NCI-H1105 (cell line): ENCODE results near the gene NEURL1.
"Not testable (repeated sequence)": the region's sequence is repeated elsewhere in the genome, so short reads cannot be mapped to it uniquely, and the experiment has no call there.

Source experiments
- DNase-seq: peaks from one replicate; lab custom pipeline; 2025; lab: John Stamatoyannopoulos, UW

NEURL1 gene

DNA sequence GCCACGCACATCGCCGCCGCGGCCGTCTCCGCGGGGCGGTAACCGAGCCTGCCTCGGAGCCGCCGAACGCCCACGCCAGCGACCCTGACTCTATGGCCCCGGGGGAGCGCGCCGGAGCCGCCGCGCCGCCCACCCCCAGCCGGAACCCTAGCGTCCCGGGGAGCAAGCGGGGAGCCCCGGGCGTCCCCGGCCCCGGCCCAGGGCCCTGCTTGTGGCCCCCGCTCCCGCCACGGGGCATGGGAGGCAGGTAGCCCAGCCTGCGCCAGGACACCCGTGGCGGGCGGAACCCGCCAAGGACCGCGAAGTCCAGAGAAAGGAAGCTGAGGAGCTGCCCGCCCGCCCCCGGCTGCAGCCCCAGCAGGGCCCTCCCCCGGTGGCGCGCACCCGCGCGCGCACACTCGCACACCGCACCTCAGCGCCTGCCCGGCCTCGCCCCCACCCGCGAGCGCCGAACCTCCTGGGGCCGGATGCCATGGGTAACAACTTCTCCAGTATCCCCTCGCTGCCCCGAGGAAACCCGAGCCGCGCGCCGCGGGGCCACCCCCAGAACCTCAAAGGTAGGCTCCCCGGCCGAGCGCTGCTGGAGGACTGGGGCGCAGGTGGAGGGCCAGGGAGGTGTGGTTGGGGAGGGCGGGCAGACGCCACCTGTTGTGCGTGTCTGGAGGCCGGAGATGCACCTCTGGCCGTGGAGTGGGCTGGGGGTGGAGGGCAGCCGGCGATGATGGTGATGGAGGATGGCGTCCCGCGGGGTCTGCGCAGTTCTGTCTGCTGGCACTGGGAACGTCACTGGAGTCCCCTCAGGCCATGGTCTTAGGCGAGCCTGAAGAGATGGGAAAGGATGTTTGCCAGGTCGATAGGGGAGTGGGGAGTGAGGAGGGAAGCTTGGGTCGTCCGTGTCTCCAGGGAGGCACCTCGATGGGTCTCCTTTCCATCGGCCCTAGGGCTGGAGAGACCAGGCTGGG lies 692 bp downstream of the NEURL1 start:
- no peak for DNase-seq

GRCh38 chr10:103495321-103495720 lies 1.8 kb downstream of the NEURL1 start:
- DNase-seq = no peak

- DNase-seq = no peak
These were observed 3.8 kb downstream of the NEURL1 start for GRCh38 chr10:103497161-103497915.

- no peak for DNase-seq
These were observed 5.6 kb downstream of the NEURL1 start for GRCh38 chr10:103498936-103499638.

- no peak for DNase-seq
These were observed 6.4 kb downstream of the NEURL1 start for GRCh38 chr10:103499881-103500280.

- DNase-seq = no peak
These were observed 7.0 kb downstream of the NEURL1 start for GRCh38 chr10:103500481-103500880.

DNA sequence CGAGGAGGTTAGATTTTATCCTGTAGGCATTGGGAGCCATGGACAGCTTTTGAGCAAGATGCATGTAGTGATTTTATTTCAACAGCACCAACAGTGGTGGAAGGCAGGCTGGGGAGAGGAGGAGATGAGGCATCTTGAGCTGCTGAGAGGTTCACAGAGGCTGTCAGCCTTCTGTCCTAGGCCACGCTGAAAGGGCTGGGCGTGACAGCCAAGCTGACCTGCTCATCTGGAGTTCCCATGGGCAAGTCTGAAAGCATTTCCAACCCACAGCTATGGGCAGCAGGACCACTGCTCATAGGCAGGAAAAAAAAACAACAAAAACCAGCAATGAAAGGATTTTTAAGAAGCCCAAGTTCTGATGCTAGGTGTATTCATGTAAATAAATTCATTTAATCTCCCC lies 7.7 kb downstream of the NEURL1 start:
- DNase-seq = no peak

GRCh38 chr10:103502849-103503660 lies 9.6 kb downstream of the NEURL1 start:
- DNase-seq = no peak

DNA sequence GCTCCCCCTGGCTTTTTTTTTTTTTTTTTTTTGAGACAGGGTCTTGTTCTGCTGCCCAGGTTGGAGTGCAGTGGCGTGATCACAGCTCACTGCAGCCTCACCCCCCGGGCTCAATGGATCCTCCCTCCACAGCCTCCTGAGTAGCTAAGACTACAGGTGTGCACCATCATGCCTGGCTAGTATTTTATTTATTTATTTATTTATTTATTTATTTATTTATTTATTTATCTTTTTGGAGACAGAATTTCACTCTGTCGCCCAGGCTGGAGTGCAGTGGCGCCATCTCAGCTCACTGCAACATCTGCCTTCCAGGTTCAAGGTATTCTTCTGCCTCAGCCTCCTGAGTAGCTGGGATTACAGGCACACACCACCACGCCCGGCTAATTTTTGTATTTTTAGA lies 10.3 kb downstream of the NEURL1 start:
- DNase-seq = not testable (repeated sequence)

GRCh38 chr10:103504181-103504783 lies 10.8 kb downstream of the NEURL1 start:
- no peak for DNase-seq

DNA sequence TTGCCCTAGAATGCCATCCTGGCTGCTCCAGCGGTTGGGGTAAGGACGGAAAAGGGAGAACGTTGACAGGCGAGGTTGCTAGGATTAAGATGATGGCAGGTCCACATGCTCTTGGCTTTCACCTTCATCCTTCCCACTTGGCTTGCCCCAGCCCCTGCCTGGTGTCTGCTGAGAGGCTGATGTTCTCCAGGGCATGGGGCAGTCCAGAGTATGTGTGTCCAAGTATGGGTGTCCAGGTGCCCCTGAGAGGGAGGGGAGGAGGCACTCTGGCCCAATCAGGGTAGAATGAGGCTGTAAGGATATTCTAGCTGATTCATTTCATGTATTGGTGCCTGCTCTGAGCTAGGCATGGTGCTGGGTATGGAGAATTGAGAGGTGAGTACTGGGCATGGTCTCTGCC lies 12.6 kb downstream of the NEURL1 start:
- no peak for DNase-seq

DNA sequence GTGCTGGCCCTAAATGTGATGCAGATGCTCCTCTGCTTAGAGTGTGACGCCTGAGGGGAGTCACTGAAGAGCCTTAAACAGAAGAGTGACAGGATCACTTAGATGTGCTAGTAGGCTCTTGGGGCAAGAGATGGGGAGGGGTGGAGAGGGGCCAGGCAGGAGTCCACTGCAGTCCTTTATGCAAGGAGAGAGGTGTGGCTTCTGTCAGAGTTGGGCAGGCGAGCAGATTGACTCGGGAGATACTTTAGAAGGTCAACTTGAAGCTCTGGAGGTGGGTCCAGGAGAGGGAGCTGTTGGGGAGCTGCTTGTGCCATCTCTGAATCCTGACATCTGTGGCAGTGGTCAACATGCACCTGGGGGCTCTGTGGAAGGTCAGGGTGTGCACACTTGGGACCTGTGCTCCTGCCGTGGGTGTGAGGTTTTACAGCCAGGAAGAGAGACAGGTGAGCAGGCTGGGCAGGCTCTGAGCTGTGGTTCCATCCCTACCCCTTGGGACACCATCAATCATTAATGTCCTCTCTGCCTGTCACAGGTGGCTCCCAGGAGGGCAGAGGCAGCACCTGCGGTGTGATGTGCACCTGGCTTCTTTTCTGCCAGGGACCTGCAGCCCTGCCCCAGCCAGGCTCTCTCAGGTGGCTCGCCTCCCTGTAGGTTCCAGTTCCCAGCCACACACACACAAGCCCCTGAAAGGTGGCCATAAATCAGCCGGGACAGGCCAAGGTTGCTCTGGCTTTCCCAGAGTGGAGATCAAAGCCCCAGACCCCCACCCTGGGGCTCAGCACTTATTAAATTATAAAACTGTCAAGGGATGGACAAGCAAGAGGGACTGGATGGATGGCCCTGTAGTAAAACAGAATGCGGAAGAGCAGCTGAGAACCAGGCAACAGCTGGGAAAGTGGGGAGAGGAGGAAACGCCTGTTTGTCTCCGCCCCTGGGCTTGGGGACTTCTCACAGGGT lies 14.0 kb downstream of the NEURL1 start:
- DNase-seq = peak; percentile 75

GRCh38 chr10:103510046-103510685 lies 16.7 kb downstream of the NEURL1 start:
- no peak for DNase-seq

GRCh38 chr10:103510791-103511752 lies 17.6 kb downstream of the NEURL1 start:
- DNase-seq = no peak

DNA sequence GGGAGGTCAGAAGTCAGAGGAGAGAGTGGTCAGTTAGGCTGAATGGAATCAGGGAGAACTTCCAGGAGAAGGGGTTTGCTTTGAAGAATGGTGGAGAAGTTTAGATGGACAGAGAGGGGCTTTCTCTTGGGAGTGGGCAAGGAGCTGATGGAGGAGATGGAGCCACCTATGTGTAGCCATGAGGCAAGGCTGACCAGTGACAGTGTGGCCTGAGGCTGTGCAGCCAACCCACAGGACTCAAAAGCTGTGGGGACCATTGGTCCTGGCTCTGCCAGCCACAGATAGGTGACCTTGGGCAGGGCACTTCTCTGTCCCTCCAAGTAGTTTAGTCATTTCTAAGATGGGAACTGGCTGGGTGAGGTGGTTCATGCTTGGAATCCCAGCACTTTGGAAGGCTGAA lies 18.7 kb downstream of the NEURL1 start:
- DNase-seq = no peak

- DNase-seq = no peak
These were observed 19.3 kb downstream of the NEURL1 start for GRCh38 chr10:103512591-103513379.

- no peak for DNase-seq
These were observed 20.0 kb downstream of the NEURL1 start for GRCh38 chr10:103513380-103514060.
